Measurements from ENCODE around the gene PTPN23.

- TF ChIP-seq CTCF (IDR thresholded peaks at IDR 0.05; ENCODE audit: insufficient read depth, low read depth, low read length): no peak
- TF ChIP-seq EZH2 (IDR thresholded peaks at IDR 0.05; ENCODE audit: insufficient read depth, low read length): no peak
Observed at GRCh38 chr3:47434849-47435248, 54.0 kb downstream of the PTPN23 start.

Measured in astrocyte (in vitro differentiated cells and primary cell).